NCI-H345 (cell line): ENCODE results near the gene RYR3.
"Not testable (repeated sequence)": the region's sequence is repeated elsewhere in the genome, so short reads cannot be mapped to it uniquely, and the experiment has no call there.

Experiments
- DNase-seq: peaks from one replicate; lab custom pipeline; 2025; lab: John Stamatoyannopoulos, UW

Gene RYR3

DNA sequence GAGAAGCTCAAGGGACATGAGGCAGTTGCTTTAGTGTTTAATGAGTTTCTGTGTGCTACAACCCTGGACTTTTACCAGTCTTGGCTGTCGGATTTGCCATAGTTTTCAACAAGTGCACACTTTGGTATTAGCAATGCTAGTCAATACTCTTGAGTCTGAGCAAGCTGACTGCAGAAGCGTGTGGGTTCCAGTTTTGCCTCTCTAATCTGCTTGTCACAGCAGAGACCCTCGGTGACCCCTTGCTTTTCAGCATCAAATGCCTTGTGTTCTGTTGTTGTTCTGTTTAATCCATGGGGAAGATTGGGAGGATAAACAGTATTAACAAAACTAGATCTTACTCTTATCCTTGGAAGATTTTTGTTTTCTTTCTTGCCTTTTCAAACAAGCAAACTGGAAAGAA is 463.2 kb downstream of the RYR3 start:
- DNase-seq = no peak

DNA sequence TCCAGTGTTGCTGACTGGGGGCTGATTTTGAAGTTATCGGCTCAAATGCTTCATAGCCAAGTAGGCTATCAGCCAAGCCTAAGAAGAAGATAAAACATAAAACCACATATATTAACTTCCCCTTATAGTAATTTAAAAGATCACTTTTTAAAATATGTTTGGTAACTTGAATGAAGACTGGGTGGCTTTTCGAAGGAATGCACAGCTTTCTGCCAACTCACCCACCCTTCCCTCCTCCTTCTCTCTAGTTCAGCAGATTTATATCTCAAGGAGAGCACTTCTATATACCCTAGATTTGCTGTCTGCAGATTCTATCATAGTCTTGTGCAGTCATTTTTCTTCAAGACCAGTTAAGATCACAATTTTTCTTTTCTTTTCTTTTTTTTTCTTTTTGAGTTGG is 468.1 kb downstream of the RYR3 start:
- no peak for DNase-seq

DNA sequence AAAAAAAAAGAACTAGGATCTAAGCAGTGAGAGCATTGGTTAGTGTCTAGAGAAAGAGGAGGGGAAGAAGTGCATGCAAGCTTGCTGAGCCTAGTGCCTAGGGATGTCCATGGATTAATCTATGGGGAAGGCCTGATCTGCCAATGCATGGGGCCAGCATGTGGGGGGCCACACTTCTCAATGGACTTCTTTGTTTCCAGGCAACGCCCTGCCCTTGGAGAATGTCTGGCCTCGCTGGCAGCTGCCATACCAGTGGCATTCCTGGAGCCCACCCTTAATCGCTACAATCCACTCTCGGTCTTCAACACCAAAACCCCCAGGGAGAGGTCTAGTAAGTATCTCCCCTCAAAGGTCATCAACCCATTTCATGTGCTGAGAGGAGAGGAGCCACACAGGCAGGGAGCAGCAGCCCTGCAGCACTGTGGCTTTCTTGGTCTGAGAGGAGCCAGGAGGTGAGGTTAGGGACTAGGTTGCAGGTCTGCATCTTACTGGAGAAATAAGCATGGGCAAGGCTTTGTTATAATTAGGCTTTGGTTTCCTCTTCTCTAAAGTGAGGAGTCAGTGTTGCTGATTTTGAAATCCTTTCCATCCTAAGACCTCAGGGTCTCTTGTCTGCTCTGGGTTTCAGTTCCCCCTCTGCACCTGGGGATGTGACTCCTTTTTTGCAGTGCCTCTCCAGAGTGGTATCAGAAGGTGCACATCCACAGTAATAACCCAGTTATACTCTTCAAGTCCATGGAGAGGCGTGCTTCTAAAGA is 469.4 kb downstream of the RYR3 start:
- DNase-seq = no peak

GRCh38 chr15:33782966-33783365 is 472.2 kb downstream of the RYR3 start:
- DNase-seq = no peak

GRCh38 chr15:33785366-33785765 is 474.6 kb downstream of the RYR3 start:
- DNase-seq = no peak

DNA sequence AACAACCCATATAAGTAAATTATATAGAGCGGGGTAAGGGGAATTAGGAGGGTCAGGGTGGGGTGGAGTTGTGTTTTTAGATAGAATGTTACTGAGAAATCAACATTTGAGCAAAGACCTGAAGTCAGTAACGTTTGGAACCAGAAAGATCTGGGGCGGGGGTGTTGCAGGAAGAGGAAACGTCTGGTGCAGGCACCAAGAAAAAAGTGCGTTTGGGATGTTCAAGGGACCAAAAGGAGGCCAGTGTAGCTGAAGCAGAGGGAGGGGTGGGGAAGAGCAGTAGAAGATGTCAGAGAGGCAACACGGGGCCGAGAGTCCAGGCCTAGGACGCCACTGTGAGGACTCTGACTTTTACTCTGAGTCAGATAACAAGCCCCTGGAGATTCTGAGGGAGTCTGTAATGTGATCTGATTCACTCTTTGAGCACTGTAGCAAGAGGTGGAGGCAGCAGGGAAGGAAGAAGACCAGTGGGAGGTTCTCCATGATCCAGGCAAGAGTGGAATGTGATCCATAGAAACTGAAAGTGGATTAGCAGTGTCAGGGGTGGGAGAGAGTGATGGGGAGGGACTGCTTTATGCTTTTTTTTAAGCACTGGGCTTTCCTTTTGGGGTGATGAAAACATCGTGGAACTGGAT is 478.3 kb downstream of the RYR3 start:
- DNase-seq = no peak

GRCh38 chr15:33794453-33794852 is 483.7 kb downstream of the RYR3 start:
- no peak for DNase-seq

DNA sequence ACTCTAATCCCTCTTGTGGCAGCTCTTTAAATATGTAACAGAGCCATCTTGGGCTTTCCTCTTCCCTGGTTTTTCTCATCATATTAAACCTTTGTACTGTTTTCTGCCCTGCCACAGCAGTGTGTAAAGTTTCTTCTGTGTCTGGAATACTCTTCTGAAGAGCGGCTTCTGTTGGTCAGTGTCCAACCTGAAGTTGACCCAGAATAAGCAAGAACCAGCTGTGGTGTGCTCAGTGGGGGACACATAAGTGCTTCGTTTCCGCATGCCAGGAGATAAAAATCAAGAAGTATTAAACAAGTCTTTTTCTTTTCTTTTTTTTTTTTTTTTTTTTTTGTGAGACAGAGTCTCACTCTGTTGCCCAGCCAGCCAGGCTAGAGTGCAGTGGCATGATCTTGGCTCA is 484.3 kb downstream of the RYR3 start:
- no peak for DNase-seq

GRCh38 chr15:33797651-33798050 is 486.9 kb downstream of the RYR3 start:
- no peak for DNase-seq

DNA sequence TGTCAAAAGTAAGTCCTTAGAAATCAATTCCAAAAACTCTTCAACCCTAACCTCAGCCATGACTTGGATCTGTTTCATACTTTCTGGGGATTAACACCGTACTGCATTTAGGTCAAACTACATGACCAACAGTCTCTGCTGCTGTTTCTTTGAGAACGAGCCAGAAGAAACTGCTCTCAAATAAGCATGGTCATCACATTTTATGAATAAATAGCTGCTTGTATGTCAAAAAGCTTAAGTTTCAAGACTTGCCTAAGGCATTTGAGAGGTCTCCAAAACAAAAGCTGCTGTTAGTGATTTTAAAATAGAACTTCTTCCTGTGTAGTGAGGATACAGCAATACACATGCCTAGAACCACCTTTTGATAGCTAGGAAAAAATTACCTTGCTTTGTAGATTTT is 491.2 kb downstream of the RYR3 start:
- no peak for DNase-seq

- DNase-seq = no peak
These were observed 496.9 kb downstream of the RYR3 start for GRCh38 chr15:33807665-33808064.

DNA sequence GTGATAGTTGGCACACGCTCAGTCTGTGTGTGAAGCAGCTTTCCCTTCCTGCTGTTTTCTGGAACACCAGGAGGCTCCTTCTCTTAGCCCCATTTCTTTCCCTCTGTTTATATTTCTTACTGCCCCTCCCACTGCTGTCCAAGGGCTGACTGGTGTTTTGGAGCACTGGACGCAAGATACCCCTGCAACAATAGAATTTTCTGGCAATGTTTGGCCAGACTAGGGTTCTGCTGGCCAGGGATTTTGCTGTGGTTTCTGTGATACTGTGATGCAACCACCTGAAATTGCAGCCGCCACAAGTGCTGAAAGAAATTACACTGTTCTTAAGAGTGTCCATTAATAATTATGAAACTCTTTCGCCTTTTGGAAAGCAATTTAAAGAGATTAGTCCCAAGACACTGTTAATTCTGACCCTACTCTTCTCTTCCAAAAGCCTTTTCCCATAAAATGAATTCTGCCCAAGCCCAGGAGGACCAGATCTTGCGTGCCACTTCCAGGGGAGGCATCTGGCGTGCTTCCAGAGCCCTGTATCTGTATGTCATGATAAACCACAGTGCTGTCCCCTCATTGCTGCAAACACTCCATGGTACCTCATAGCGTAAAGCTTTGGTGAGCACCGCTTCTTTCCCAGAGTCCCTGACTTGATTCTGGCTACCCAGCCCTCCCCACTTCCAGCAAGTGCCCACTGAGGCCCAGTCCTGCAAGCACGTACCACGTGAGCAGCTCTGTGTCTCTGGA is 498.1 kb downstream of the RYR3 start:
- no peak for DNase-seq

DNA sequence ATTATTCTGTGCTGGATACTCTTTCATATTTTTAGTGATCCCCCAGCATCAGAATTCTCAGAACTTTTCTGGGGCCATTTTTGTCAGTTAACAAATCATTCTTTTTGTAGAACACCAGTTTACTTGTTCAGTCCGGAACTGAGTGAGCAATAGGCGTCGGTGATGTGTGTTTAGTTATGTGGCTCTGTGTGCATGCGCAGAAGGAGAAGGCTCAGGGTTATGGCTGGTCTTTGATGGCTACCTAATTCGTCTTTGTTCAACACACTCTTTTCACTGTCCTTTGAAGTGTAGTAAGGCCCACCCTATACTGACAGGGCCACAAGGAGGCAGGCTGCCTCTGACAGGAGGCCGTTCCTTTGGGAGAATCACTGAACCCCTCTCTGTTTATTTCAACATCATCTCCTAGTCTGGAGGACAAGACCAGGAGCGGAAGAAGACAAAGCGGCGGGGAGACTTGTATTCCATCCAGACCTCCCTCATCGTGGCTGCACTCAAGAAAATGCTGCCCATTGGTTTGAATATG is 499.4 kb downstream of the RYR3 start:
- DNase-seq = no peak

- no peak for DNase-seq
These were observed 500.0 kb downstream of the RYR3 start for GRCh38 chr15:33810806-33811205.

- no peak for DNase-seq
These were observed 503.1 kb downstream of the RYR3 start for GRCh38 chr15:33813891-33814290.

- not testable (repeated sequence) for DNase-seq
These were observed 508.7 kb downstream of the RYR3 start for GRCh38 chr15:33819499-33819898.

- no peak for DNase-seq
These were observed 511.7 kb downstream of the RYR3 start for GRCh38 chr15:33822479-33822878.

- no peak for DNase-seq
These were observed 512.4 kb downstream of the RYR3 start for GRCh38 chr15:33823119-33823518.

GRCh38 chr15:33825453-33825852 is 514.7 kb downstream of the RYR3 start:
- DNase-seq = no peak

GRCh38 chr15:33826201-33826600 is 515.4 kb downstream of the RYR3 start:
- DNase-seq = no peak

DNA sequence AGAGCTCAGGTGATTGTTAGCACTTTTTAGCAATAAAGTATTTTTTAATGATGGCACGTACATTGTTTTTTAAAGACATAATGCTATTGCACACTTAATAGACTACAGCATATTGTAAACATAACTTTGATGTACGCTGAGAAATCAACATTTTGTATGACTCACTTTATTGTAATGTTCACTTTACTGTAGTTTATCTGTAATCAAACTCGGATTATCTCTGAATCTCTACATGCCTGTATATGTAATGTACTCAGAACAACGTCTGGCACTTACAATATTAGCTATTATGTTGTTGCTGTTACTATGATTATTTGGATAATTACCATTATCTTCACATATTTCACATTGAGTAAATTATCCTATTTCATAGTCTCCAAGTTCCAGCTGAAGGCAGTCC is 519.6 kb downstream of the RYR3 start:
- no peak for DNase-seq

DNA sequence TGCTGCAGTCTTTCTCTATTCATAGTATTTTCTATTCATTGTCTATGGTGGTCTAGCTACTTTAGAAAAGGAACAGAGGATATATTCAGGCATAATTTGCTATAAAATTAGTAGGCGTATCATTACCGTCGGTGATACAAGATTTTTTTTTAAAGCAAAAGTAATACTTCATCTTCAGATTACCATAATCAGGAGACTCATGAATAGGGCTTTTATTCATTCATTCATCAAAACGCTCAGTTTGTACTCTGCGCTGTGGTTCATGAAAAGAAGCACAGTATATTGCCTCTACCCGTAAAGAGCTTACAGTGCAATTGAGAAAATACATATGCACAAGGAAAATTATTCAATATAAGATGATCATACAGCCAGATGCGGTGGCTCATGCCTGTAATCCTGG is 520.9 kb downstream of the RYR3 start:
- no peak for DNase-seq
